Left renal pelvis (tissue), 4 donors: ENCODE results near the gene FOXQ1. TPM values are rescaled to one million over a fixed set of nuclear protein-coding genes. Genes with fewer than 3 reads are reported as not detected.

Source experiments
- DNase-seq, 4 donors: peaks; one replicate each; pipeline ENCODE4 v3.0.0-alpha.2; 2013; ENCODE audit warnings: low read depth in 4 of 4, low spot score in 3 of 4
- polyA plus RNA-seq, 4 donors: library from polyadenylated mRNA; unstranded; fragments of 120-200 nt; gene quantifications; one replicate each; pipeline ENCODE4 v1.2.1, GENCODE V29; 2013; ENCODE audit not compliant: insufficient read length in 4 of 4

The FOXQ1 gene
- polyA plus RNA-seq, result 10 to 100 TPM in 3 of 4 donors, under 1 TPM in 1; 0.31 to 13.4 (median 12.7) TPM

GRCh38 chr6:1311400-1312202 is at the start of gene FOXQ1:
Gene FOXQ1 (plus strand): TSS chr6:1312098. CDS start chr6:1312705, 607 bp downstream.
- DNase-seq, result no peak

GRCh38 chr6:1262704-1263038 is 49.2 kb upstream of the FOXQ1 start:
- no peak for DNase-seq

- no peak for DNase-seq
Measured at GRCh38 chr6:1263039-1263849, 48.7 kb upstream of the FOXQ1 start.

GRCh38 chr6:1263850-1264377 is 48.0 kb upstream of the FOXQ1 start:
- no peak for DNase-seq

GRCh38 chr6:1264619-1265445 is 47.1 kb upstream of the FOXQ1 start:
- no peak for DNase-seq

GRCh38 chr6:1266686-1267056 is 45.2 kb upstream of the FOXQ1 start:
- no peak for DNase-seq

- DNase-seq, result no peak
Measured at GRCh38 chr6:1267057-1267732, 44.7 kb upstream of the FOXQ1 start.

- DNase-seq, result no peak
Measured at GRCh38 chr6:1267790-1268762, 43.8 kb upstream of the FOXQ1 start.

GRCh38 chr6:1271071-1271763 is 40.7 kb upstream of the FOXQ1 start:
- no peak for DNase-seq

- DNase-seq, result peak in 1 of 4 donors; percentile 12
Measured at GRCh38 chr6:1278061-1278720, 33.7 kb upstream of the FOXQ1 start.

GRCh38 chr6:1279065-1279464 is 32.8 kb upstream of the FOXQ1 start:
- DNase-seq, result no peak

GRCh38 chr6:1280666-1281300 is 31.1 kb upstream of the FOXQ1 start:
- DNase-seq, result no peak

GRCh38 chr6:1281746-1282145 is 30.2 kb upstream of the FOXQ1 start:
- no peak for DNase-seq

GRCh38 chr6:1283501-1283900 is 28.4 kb upstream of the FOXQ1 start:
- no peak for DNase-seq

- DNase-seq, result no peak
Measured at GRCh38 chr6:1285556-1285955, 26.3 kb upstream of the FOXQ1 start.

GRCh38 chr6:1285956-1286355 is 25.9 kb upstream of the FOXQ1 start:
- no peak for DNase-seq

GRCh38 chr6:1287103-1287591 is 24.8 kb upstream of the FOXQ1 start:
- DNase-seq, result no peak
